Adrenal gland (tissue), 12 donors: ENCODE data around the gene NRXN3. TPM values are rescaled to one million over a fixed set of nuclear protein-coding genes. Genes with fewer than 3 reads are reported as not detected.

Source experiments
- DNase-seq, 7 donors: peaks; one replicate each; pipeline ENCODE4 v3.0.0-alpha.2; 2019 to 2020
- H3K27ac ChIP-seq, 5 donors: fragments of 200-600 bp; sonication (generic) in 4 of 5; 1 replicate in 3 of 5; 2 replicates in 2 of 5; pipeline versions ENCODE4 v1.5.1 to v1.8.0; 2016 to 2020; ENCODE audit warnings: mild to moderate bottlenecking in 1 of 5
- H3K27me3 ChIP-seq: fragments of 200-600 bp; 2 replicates; pipeline ENCODE4 v1.8.0; 2021
- H3K36me3 ChIP-seq, 2 donors: fragments of 200-600 bp; replicated peaks in 1 of 2; 1 replicate in 1 of 2; 2 replicates in 1 of 2; pipeline versions ENCODE4 v1.5.1 to v1.8.0; 2018 to 2022
- H3K4me1 ChIP-seq, 2 donors: fragments of 200-600 bp; replicated peaks in 1 of 2; 1 replicate in 1 of 2; 2 replicates in 1 of 2; pipeline versions ENCODE4 v1.5.1 to v1.8.0; 2018 to 2021
- H3K4me3 ChIP-seq, 4 donors: fragments of 200-600 bp; sonication (generic) in 3 of 4; one replicate each; pipeline ENCODE4 v1.5.1; 2016 to 2018
- H3K9me3 ChIP-seq, 3 donors: fragments of 200-600 bp; sonication (generic) in 1 of 3; replicated peaks in 1 of 3; 1 replicate in 2 of 3; 2 replicates in 1 of 3; pipeline versions ENCODE4 v1.5.1 to v1.8.0; 2016 to 2021
- POLR2A ChIP-seq, 2 donors: fragments of 450-650 bp; IDR thresholded peaks; one replicate each; pipeline ENCODE4 v1.6.1; 2017; ENCODE audit warnings: antibody characterized with exemption in 2 of 2, mild to moderate bottlenecking in 2 of 2, moderate library complexity in 1 of 2
- whole genome bisulfite sequencing, 4 donors: extraction: QIAGEN DNeasy Blood & Tissue Kit in 2 of 4; methylation state at CpG; one replicate each; pipeline versions ENCODE4 v1.1.5 to v1.1.7; 2013 to 2017; 5-methylcytosine and 5-hydroxymethylcytosine counted together
- intact Hi-C, 2 donors: fragments of 100-400 bp; cut with DNase I; formaldehyde crosslinking; loops; one replicate each; pipeline versions ENCODE4 v1.14.1 to v1.15.0; 2022 to 2023
- polyA plus RNA-seq, 3 donors: library from polyadenylated mRNA; stranded (reverse); fragments of 200-250 nt in 2 of 3; fragments of 350-450 nt in 1 of 3; fragmentation: Illumina TruSeq in 1 of 3; extraction: RNeasy Lipid Tissue Mini Kit (QIAGEN cat#74804) in 1 of 3; gene quantifications; one replicate each; pipeline ENCODE4 v1.2.3, GENCODE V29; 2013 to 2014
- total RNA-seq, 9 donors: library from RNA; depleted of rRNA in 4 of 9; stranded (reverse); fragments of >200 nt in 4 of 9; fragments of 120-200 nt in 1 of 9; fragmentation: NEBNext Ultra II Directional in 1 of 9; extraction: Animal tissue kit (Norgen Biotek cat#: 25700) in 1 of 9; gene quantifications; one replicate each; pipeline versions ENCODE4 v1.1.0 to v1.2.4, GENCODE V29; 2013 to 2023
- TF ChIP-seq, protein P1 (sequence below), 6 experiments: fragments of 450-650 bp in 4 of 6; fragments of 200-600 bp in 2 of 6; sonication (generic) in 1 of 6; IDR thresholded peaks; 1 replicate in 5 of 6; 2 replicates in 1 of 6; pipeline versions ENCODE4 v1.5.1 to v1.8.0; 2016 to 2021; ENCODE audit warnings: antibody characterized with exemption in 6 of 6, mild to moderate bottlenecking in 2 of 6, moderate library complexity in 1 of 6
- donor health status: healthy with polysubstance abuse.
- donor health status: Bipolar disorder and iron deficiency.
- donor health status: DM: yes; HTN: yes; CAD: no.
- donor health status: DM: no; HTN: no; CAD: no.
- donor health status: DM: no; HTN: no; CAD: no.
- donor health status: DM: yes; HTN: yes; CAD: no.

NRXN3 gene
- total and polyA plus RNA-seq, 12 donors: 0.09 to 8.5 (median 1.6) TPM

- intact Hi-C loops: no loop called here
- TF ChIP-seq, protein P1, sequence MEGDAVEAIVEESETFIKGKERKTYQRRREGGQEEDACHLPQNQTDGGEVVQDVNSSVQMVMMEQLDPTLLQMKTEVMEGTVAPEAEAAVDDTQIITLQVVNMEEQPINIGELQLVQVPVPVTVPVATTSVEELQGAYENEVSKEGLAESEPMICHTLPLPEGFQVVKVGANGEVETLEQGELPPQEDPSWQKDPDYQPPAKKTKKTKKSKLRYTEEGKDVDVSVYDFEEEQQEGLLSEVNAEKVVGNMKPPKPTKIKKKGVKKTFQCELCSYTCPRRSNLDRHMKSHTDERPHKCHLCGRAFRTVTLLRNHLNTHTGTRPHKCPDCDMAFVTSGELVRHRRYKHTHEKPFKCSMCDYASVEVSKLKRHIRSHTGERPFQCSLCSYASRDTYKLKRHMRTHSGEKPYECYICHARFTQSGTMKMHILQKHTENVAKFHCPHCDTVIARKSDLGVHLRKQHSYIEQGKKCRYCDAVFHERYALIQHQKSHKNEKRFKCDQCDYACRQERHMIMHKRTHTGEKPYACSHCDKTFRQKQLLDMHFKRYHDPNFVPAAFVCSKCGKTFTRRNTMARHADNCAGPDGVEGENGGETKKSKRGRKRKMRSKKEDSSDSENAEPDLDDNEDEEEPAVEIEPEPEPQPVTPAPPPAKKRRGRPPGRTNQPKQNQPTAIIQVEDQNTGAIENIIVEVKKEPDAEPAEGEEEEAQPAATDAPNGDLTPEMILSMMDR (IDR thresholded peaks at IDR 0.05): no peak
- TF ChIP-seq POLR2A (IDR thresholded peaks at IDR 0.05): no peak
- no peak for DNase-seq
Observed at GRCh38 chr14:79745046-79745445, 1574.9 kb downstream of the NRXN3 start.

GRCh38 chr14:79749065-79749464, 1578.9 kb downstream of the NRXN3 start:
- Histone ChIP-seq H3K36me3 (no peaks in the 10 kb centered on the region), H3K9me3 (no peaks in the 10 kb centered on the region), H3K27ac (no peak overlapping the region), H3K4me3 (no peak overlapping the region), H3K4me1 (no peaks in the 10 kb centered on the region), H3K27me3 (no peaks in the 10 kb centered on the region)
- intact Hi-C loops: no loop called here
- no peak for DNase-seq
- no peak for TF ChIP-seq POLR2A (IDR thresholded peaks at IDR 0.05)
- TF ChIP-seq, protein P1 (IDR thresholded peaks at IDR 0.05): no peak
- WGBS, 4 donors: 69 to 79% (median 74%) methylated on average over 2 of the region's 2 CpGs

More at GRCh38 chr14:79745046-79745445, 1574.9 kb downstream of the NRXN3 start:
- Histone ChIP-seq H3K27me3 (no peaks in the 10 kb centered on the region), H3K4me1 (no peaks in the 10 kb centered on the region), H3K4me3 (no peak overlapping the region), H3K27ac (no peak overlapping the region), H3K36me3 (no peaks in the 10 kb centered on the region), H3K9me3 (no peaks in the 10 kb centered on the region)
- 69 to 80% (median 77%) methylated on average over 2 of the region's 2 CpGs for WGBS, 4 donors

GRCh38 chr14:79758985-79759384, 1588.8 kb downstream of the NRXN3 start:
- Histone ChIP-seq H3K4me3 (no peak overlapping the region), H3K9me3 (no peaks in the 10 kb centered on the region), H3K36me3 (no peaks in the 10 kb centered on the region), H3K27ac (no peak overlapping the region), H3K27me3 (no peaks in the 10 kb centered on the region), H3K4me1 (no peaks in the 10 kb centered on the region)
- DNase-seq: no peak
- TF ChIP-seq, protein P1 (IDR thresholded peaks at IDR 0.05): no peak
- no peak for TF ChIP-seq POLR2A (IDR thresholded peaks at IDR 0.05)
- intact Hi-C loops: no loop called here

DNA sequence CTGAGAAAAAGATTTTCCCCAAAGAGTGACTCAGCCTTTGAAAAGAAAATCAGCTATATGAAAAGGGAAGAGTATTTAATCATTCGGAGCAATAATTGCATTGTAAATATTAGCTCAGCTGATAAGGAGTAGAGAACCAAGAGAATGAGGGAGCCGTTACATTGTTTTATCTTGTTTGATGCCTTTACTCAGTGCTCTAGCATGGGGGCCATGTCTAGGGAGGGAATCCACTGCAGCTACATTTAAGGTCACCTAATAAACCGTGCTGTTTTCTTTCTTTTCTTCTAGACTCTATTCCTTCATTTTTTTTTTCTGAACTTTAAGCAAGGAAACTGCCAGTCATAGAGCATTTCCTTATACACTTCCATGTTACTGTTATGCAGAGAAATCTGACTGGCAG, 1594.2 kb downstream of the NRXN3 start:
- no peaks in the 10 kb centered on the region for H3K4me1 ChIP-seq
- H3K27ac ChIP-seq: no peak overlapping the region
- intact Hi-C loops: no loop called here
- H3K36me3 ChIP-seq: no peaks in the 10 kb centered on the region
- no peak overlapping the region for H3K4me3 ChIP-seq
- H3K27me3 ChIP-seq: no peaks in the 10 kb centered on the region
- H3K9me3 ChIP-seq: no peaks in the 10 kb centered on the region
- 51 to 58% (median 54%) methylated on average over 3 of the region's 3 CpGs for WGBS, 4 donors
- no peak for TF ChIP-seq POLR2A (IDR thresholded peaks at IDR 0.05)
- TF ChIP-seq, protein P1 (IDR thresholded peaks at IDR 0.05): no peak
- DNase-seq: no peak
